Endothelial cell of umbilical vein (primary cell): ENCODE results near the gene SMARCAL1. TPM values are rescaled to one million over a fixed set of nuclear protein-coding genes. Genes with fewer than 3 reads are reported as not detected.

Experiments used
- BruUV-seq: library from RNA; stranded (reverse); fragments of 400-500 nt; replicated peaks from 2 replicates; lab custom pipeline; 2021; lab: Mats Ljungman, UMichigan
- CTCF ChIA-PET: fragments of 300-600, 350-600 bp; sonication (Branson Sonifier 250); formaldehyde crosslinking; loops from one replicate; lab custom pipeline; 2021; ENCODE audit warnings: antibody characterized with exemption, inconsistent platforms; lab: Charles Lee
- POLR2A ChIA-PET: fragments of 300-600, 350-600 bp; sonication (Branson Sonifier 250); formaldehyde crosslinking; loops from one replicate; lab custom pipeline; 2021; ENCODE audit warnings: antibody characterized with exemption, inconsistent platforms; lab: Charles Lee
- DNase-seq: peaks from one replicate; pipeline ENCODE4 v3.0.0-alpha.2; 2011; ENCODE audit warnings: low read depth, low spot score
- FAIRE-seq: peaks from 2 replicates; lab custom pipeline; 2011; peaks lifted over from hg19 to GRCh38; lab: Jason Lieb, UNC
- H2AFZ ChIP-seq: 2 replicates; pipeline ENCODE4 v1.6.0; 2012; ENCODE audit warnings: low read depth, low read length, control low read depth, inconsistent platforms
- H3K27ac ChIP-seq: 2 replicates; pipeline ENCODE4 v1.5.1; 2011; ENCODE audit warnings: low read depth, mild to moderate bottlenecking, control low read depth, low read length, moderate library complexity; ENCODE audit not compliant: insufficient read depth
- H3K27me3 ChIP-seq, 2 experiments: 2 replicates each; pipeline versions ENCODE4 v1.6.0 to v1.6.1; 2011; ENCODE audit warnings: low read length in 2 of 2, mixed read lengths in 1 of 2; ENCODE audit not compliant: control insufficient read depth in 2 of 2, insufficient read depth in 2 of 2
- H3K36me3 ChIP-seq, 2 experiments: 2 replicates in 1 of 2; 3 replicates in 1 of 2; pipeline ENCODE4 v1.5.1; 2011; ENCODE audit warnings: low read length in 2 of 2, mild to moderate bottlenecking in 1 of 2, moderate library complexity in 1 of 2; ENCODE audit not compliant: control insufficient read depth in 2 of 2, insufficient read depth in 2 of 2; ENCODE audit errors: extremely low read depth in 1 of 2
- H3K4me1 ChIP-seq: 3 replicates; pipeline ENCODE4 v1.5.1; 2011; ENCODE audit warnings: mild to moderate bottlenecking, low read length; ENCODE audit not compliant: control insufficient read depth, insufficient read depth; ENCODE audit errors: extremely low read depth
- H3K4me2 ChIP-seq: 2 replicates; pipeline ENCODE4 v1.6.1; 2011; ENCODE audit warnings: low read length, control low read depth, mixed read lengths; ENCODE audit not compliant: insufficient read depth
- H3K4me3 ChIP-seq, 3 experiments: fragments of 200-600 bp in 1 of 3; sonication (generic), shearing (Covaris generic) in 1 of 3; replicated peaks in 1 of 3; 2 replicates each; pipeline ENCODE4 v1.5.1; 2011 to 2016; ENCODE audit warnings: control low read depth in 3 of 3, low read length in 3 of 3, mild to moderate bottlenecking in 2 of 3, inconsistent platforms in 1 of 3, low read depth in 1 of 3, moderate library complexity in 1 of 3; ENCODE audit not compliant: insufficient read depth in 1 of 3
- H3K79me2 ChIP-seq: 2 replicates; pipeline ENCODE4 v1.6.0; 2012; ENCODE audit warnings: low read length, inconsistent platforms; ENCODE audit not compliant: control insufficient read depth, insufficient read depth
- H3K9ac ChIP-seq: replicated peaks from 2 replicates; pipeline ENCODE3; 2011; ENCODE audit warnings: low read length, control low read depth; ENCODE audit not compliant: insufficient read depth; ENCODE audit errors: extremely low read depth
- H3K9me1 ChIP-seq: replicated peaks from 3 replicates; pipeline ENCODE4 v1.6.0; 2011; ENCODE audit warnings: mild to moderate bottlenecking, low read length; ENCODE audit not compliant: control insufficient read depth, insufficient read depth; ENCODE audit errors: extremely low read depth
- H3K9me3 ChIP-seq: replicated peaks from 2 replicates; pipeline ENCODE4 v1.5.1; 2012; ENCODE audit warnings: low read length, inconsistent platforms; ENCODE audit not compliant: control insufficient read depth, insufficient read depth
- H4K20me1 ChIP-seq: replicated peaks from 2 replicates; pipeline ENCODE3; 2011; ENCODE audit warnings: mild to moderate bottlenecking, low read length; ENCODE audit not compliant: control insufficient read depth, insufficient read depth; ENCODE audit errors: extremely low read depth
- EZH2 ChIP-seq: IDR thresholded peaks from 2 replicates; pipeline ENCODE4 v1.6.1; 2012; ENCODE audit warnings: borderline replicate concordance, low read depth, mild to moderate bottlenecking, moderate library complexity, low read length, inconsistent platforms; ENCODE audit not compliant: severe bottlenecking
- FOS ChIP-seq: IDR thresholded peaks from 2 replicates; pipeline ENCODE4 v1.6.1; 2011; ENCODE audit warnings: mild to moderate bottlenecking, low read length, moderate library complexity, borderline replicate concordance; ENCODE audit not compliant: insufficient read depth
- GATA2 ChIP-seq: IDR thresholded peaks from 2 replicates; pipeline ENCODE4 v1.7.0; 2011; ENCODE audit warnings: low read depth, mild to moderate bottlenecking, moderate library complexity, mixed read lengths, low read length; ENCODE audit not compliant: insufficient read length, insufficient read depth
- JUN ChIP-seq: IDR thresholded peaks from 2 replicates; pipeline ENCODE4 v1.6.1; 2011; ENCODE audit warnings: borderline replicate concordance, low read depth; ENCODE audit not compliant: insufficient read length, insufficient read depth
- MAX ChIP-seq: IDR thresholded peaks from 2 replicates; pipeline ENCODE4 v1.6.1; 2011; ENCODE audit not compliant: insufficient read depth, insufficient read length
- MYC ChIP-seq: IDR thresholded peaks from one replicate; pipeline ENCODE4 v1.6.1; 2011; ENCODE audit warnings: mild to moderate bottlenecking, low read depth, low read length
- POLR2A ChIP-seq: IDR thresholded peaks from 2 replicates; pipeline ENCODE4 v1.6.1; 2012; ENCODE audit warnings: low read depth, mild to moderate bottlenecking, control low read depth, low read length
- POLR2AphosphoS5 ChIP-seq: IDR thresholded peaks from 2 replicates; pipeline ENCODE4 v1.6.1; 2012; ENCODE audit warnings: low read depth, mild to moderate bottlenecking, control low read depth, low read length, moderate library complexity; ENCODE audit not compliant: insufficient read depth
- dilution Hi-C: fragments of 300-500 bp; cut with MboI; formaldehyde crosslinking; loops from one replicate; pipeline ENCODE4 v1.15.0; 2019; ENCODE audit warnings: low sequenced_read_pairs; ENCODE audit not compliant: extremely low pct_ligation_motif_present
- intact Hi-C: fragments of 100-400 bp; cut with micrococcal nuclease; formaldehyde crosslinking; loops from one replicate; pipeline ENCODE4 v1.10.0; 2022
- polyA plus RNA-seq, 4 experiments: library from polyadenylated mRNA; depleted of rRNA in 3 of 4; stranded (reverse) in 3 of 4; unstranded in 1 of 4; fragments of >200 nt; gene quantifications; 2 replicates each; pipeline versions ENCODE4 v1.2.1 to v1.2.3, GENCODE V29; 2011 to 2012; ENCODE audit warnings: missing spikeins in 1 of 4
- total RNA-seq: library from RNA; stranded (reverse); gene quantifications from 2 replicates; pipeline ENCODE4 v1.2.3, GENCODE V29; 2021
- TF ChIP-seq, protein P1 (sequence below), 2 donors: IDR thresholded peaks; 1 replicate in 1 of 2; 2 replicates in 1 of 2; pipeline ENCODE4 v1.5.1; 2011; ENCODE audit warnings: low read length in 2 of 2, mild to moderate bottlenecking in 2 of 2, moderate library complexity in 2 of 2, control low read depth in 1 of 2, inconsistent platforms in 1 of 2, low read depth in 1 of 2; ENCODE audit not compliant: insufficient read depth in 1 of 2; ENCODE audit errors: extremely low read depth in 1 of 2

Gene SMARCAL1
- total and polyA plus RNA-seq, 2 donors (not counting 3 experiments of a cell fraction or from before 2014, with no cell fraction given), result 25.4 to 30.7 TPM

DNA sequence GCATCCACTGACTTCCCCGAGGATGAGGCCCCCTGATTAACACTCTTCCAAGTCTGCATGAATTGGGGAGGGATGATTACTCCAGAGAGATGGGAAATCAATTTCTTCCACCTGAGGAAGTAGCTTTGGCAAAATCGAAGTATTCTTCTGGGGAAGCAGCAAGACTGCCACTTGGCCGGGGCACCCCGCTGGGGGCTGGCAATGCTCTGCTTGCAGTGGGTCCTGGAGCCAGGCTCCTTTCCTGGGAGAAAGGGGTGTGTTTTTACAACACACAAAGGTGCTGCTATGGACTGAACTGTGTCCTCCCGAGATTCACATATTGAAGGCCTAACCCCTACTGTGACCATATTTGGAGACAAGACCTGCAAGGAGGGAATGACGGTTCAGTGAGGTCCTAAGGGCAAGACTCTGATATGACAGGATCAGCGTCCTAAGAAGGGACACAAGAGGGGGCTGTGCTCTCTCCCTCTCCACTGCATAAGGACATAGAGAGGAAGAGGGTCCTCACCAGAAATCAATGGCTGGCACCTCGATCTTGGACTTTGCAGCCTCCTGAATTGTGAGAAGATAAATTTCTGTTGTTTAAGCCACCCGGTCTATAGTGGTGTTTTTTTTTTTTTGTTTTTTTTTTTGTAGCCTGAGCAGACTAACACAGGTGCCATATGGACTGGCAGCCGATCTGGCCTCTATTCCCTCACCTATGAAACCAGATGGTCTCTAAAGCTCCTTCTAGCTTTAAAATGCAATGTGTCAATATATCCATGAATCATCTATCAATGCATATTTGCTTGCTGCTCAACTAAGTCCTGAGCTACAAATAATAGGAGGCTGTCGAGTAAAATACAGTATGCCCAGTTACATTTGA lies 3.6 kb upstream of the SMARCAL1 start:
- ChIA-PET CTCF (no interaction called here), POLR2A (interaction anchor here (0.6 kb wide), 1 partner anchor 96 kb away, joined by 4 read pairs; no protein-coding TSS in a partner anchor)
- no peaks in the 10 kb centered on the region for H3K27me3 ChIP-seq
- FAIRE-seq (no peak), DNase-seq (no peak)
- H3K4me2 ChIP-seq, result no peak overlapping the region
- dilution Hi-C loops (no loop called here), intact Hi-C loops (no loop called here)
- H3K9me1 ChIP-seq, result no peaks in the 10 kb centered on the region
- no peak overlapping the region for H2AFZ ChIP-seq
- no peak overlapping the region for H3K4me3 ChIP-seq
- H3K36me3 ChIP-seq, result no peaks in the 10 kb centered on the region
- H3K79me2 ChIP-seq, result peaks cover 2% of the 10 kb centered on the region
- H3K9me3 ChIP-seq, result no peaks in the 10 kb centered on the region
- no peak for TF ChIP-seq MAX
- TF ChIP-seq MYC, result no peak
- TF ChIP-seq FOS, result no peak
- TF ChIP-seq EZH2, result no peak
- TF ChIP-seq, protein P1, sequence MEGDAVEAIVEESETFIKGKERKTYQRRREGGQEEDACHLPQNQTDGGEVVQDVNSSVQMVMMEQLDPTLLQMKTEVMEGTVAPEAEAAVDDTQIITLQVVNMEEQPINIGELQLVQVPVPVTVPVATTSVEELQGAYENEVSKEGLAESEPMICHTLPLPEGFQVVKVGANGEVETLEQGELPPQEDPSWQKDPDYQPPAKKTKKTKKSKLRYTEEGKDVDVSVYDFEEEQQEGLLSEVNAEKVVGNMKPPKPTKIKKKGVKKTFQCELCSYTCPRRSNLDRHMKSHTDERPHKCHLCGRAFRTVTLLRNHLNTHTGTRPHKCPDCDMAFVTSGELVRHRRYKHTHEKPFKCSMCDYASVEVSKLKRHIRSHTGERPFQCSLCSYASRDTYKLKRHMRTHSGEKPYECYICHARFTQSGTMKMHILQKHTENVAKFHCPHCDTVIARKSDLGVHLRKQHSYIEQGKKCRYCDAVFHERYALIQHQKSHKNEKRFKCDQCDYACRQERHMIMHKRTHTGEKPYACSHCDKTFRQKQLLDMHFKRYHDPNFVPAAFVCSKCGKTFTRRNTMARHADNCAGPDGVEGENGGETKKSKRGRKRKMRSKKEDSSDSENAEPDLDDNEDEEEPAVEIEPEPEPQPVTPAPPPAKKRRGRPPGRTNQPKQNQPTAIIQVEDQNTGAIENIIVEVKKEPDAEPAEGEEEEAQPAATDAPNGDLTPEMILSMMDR (IDR thresholded peaks at IDR 0.05; ENCODE audit: extremely low read depth in 1 of 2, insufficient read depth in 1 of 2, low read depth in 1 of 2, low read length in 2 of 2), result no peak
- TF ChIP-seq POLR2A, result no peak
- TF ChIP-seq POLR2AphosphoS5, result no peak
- no peak for TF ChIP-seq JUN
- TF ChIP-seq GATA2, result no peak
- no peak overlapping the region for H3K9ac ChIP-seq
- H3K4me1 ChIP-seq, result peaks cover 4% of the 10 kb centered on the region
- no peak overlapping the region for H3K27ac ChIP-seq
- no TSS peak for BruUV-seq
- H4K20me1 ChIP-seq, result no peaks in the 10 kb centered on the region
